Hematopoietic multipotent progenitor cell treated with erythropoietin and hydrocortisone succinate and interleukin-3 and kit ligand, for 17 days (in vitro differentiated cells): Measurements from ENCODE around the gene PPP1R16B.

Source experiments
- DNase-seq: peaks from one replicate; pipeline ENCODE4 v3.0.0-alpha.2; 2015; ENCODE audit warnings: low spot score

The PPP1R16B gene

GRCh38 chr20:38896009-38896594 is 90.6 kb downstream of the PPP1R16B start:
- DNase-seq, result no peak

GRCh38 chr20:38897267-38897666 is 91.8 kb downstream of the PPP1R16B start:
- no peak for DNase-seq

- DNase-seq, result no peak
These were observed 95.1 kb downstream of the PPP1R16B start for GRCh38 chr20:38900606-38901005.

DNA sequence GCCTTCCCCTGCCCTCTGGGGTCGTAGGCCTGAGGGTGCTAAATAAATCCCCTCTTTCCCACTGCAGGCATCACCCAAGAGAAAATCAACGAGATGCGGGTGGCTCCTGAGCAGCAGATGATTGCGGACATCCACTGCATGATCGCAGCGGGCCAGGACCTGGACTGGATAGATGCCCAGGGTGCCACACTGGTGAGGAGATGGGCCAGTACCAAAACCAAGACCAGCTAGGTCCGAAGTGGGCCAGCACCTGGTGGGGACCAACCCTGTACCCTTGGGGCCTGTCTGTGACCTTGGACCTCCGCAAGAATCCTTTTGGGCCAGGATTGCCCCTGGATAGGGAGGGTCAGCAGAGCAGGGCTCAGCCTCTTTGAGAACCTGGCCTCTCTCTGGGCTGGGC is 97.1 kb downstream of the PPP1R16B start:
- DNase-seq, result no peak

- DNase-seq, result no peak
These were observed 97.8 kb downstream of the PPP1R16B start for GRCh38 chr20:38903335-38903734.

GRCh38 chr20:38905375-38905774 is 99.9 kb downstream of the PPP1R16B start:
- DNase-seq, result no peak

GRCh38 chr20:38907918-38908677 is 102.6 kb downstream of the PPP1R16B start:
- no peak for DNase-seq

DNA sequence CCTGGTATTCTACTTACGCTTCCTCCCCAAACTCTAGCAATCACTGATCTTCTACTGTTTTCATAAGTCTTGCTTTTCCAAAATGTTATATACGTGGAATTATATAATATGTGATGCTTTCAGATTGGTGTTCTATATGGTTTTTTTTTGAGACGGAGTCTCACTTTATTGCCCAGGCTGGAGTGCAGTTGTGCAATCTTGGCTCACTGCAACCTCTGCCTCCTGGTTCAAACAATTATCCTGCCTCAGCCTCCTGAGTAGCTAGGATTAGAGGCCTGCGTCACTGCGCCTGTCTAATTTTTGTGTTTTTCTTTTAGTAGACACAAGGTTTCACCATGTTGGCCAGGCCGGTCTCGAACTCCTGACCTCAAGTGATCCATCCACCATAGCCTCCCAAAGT is 109.9 kb downstream of the PPP1R16B start:
- no peak for DNase-seq

- no peak for DNase-seq
These were observed 112.2 kb downstream of the PPP1R16B start for GRCh38 chr20:38917657-38918056.

- no peak for DNase-seq
These were observed 112.7 kb downstream of the PPP1R16B start for GRCh38 chr20:38918172-38918571.

DNA sequence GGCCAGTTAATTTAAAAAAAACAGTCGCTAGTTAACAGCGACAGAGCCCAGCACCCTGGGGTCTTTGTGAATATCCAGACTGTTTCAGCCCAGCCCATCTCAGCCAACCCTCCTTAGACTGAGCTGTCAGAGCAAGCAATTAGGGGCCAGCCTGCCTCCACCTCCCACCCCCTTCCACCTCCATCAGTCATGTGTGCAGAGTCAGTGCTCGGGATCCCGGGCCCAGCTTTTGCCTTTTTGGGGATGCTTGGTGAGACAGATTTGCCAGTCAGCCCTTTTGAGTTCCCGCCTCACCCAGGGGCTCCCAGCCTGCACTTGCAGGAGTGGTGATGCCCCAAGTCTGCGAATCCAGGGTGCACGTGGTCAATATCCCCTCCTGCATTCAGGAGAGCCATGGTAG is 114.2 kb downstream of the PPP1R16B start:
- DNase-seq, result no peak

DNA sequence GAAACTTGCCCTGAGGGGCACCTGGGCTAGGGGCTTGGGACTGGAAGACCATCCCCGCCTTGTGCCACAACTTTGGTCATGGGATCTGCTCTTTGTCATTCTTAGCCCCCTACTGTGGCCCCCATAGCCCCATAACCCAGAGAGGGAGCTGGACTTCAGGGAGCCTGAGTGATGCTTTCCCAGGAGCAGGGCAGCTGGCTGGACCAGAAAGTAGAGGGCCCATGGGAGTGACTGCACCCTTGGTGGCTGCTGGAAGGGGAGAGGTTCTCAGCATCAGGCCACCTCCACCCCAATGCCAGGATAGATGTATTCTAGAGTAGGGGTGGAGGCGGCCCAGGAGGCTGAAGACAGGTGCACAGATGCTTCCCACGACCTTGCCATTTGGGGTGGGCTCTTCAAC is 114.9 kb downstream of the PPP1R16B start:
- no peak for DNase-seq

GRCh38 chr20:38920851-38921250 is 115.4 kb downstream of the PPP1R16B start:
- DNase-seq, result no peak

DNA sequence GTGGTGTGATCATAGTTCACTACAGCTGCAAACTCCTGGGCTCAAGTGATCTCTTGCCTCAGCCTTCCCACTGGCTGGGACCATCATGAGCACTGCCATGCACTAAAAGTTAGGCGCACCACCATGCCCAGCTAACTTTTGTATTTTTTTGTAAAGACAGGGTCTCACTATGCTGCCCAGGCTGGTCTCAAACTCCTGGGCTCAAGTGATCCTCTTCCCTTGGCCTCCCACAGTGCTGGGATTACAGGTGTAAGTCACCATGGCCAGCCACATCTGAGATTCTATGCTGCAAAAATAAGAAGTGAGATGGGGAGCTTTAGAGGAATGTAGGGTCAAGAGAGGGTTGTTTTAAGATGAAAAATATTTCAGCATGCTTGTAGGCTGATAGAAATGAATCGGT is 119.2 kb downstream of the PPP1R16B start:
- no peak for DNase-seq

GRCh38 chr20:38926142-38926933 is 120.8 kb downstream of the PPP1R16B start, which contains the start of gene FAM83D:
Gene FAM83D, plus strand, starts transcription at chr20:38926417. Its CDS starts 26 bp downstream, at chr20:38926443.
- peak; percentile 98 for DNase-seq

- DNase-seq, result peak; percentile 50
These were observed 121.6 kb downstream of the PPP1R16B start for GRCh38 chr20:38926934-38927616.

DNA sequence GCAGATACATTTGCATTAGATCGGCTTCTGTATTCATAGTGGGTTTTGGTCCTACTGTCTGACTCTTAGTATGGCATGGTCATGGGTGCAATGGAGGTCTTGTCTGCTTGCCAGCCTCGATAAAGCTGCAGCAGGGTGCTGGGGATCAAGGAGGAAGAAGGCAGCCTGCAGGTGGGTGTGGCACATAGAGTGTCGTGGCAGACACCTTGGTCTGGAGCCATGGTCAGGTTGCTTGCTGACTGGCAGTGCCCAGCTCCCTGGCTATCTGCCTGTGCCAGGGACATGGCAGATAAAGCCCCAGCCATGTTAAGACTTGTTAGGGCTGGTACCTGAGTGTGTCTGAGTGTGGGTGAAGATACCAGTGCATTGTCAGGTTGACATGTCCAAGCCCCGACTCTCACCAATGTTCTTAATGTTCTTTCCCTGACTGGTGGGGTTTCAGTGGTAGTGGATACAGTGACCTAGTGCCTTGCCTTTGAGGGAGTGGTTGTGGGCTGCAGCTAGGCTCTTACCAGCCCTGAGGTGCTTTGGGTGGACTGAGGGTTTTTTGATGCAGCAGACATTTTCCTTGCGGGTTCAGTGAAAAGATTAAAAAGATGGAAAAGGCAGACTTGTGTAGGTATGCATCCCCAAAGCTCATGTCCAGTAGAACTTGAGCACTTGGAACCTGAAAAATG is 122.5 kb downstream of the PPP1R16B start:
- peak; percentile 88 for DNase-seq

DNA sequence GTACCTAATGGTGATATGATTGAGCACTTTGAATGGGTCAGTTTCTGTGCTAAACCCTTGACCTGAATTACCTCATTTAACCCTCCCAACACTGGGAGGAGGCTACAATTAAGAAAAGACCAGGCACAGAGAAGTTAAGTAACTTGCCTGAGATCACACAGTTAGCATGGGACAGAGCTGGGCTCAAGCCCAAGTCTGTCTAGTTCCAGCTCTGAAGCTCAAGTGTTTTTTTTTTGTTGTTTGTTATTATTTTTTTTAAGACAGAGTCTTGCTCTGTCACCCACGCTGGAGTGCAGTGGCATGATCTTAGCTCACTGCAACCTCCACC is 124.7 kb downstream of the PPP1R16B start:
- peak; percentile 60 for DNase-seq

DNA sequence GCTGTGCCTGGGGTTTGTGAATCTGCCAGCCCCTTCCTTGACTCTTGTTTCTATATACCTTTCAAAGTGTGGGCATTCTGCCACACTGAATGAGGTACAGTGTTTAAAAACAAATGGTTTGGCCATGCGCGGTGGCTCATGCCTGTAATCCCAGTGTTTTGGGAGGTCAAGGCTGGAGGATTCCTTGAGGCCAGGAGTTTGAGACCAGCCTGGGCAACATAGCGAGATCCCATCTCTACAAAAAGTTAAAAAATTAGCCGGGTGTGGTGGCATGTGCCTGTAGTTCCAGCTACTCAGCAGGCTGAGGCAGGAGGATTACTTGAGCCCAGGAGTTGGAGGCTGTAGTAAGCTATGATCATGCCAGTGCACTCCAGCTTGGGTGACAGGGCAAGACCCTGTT is 126.5 kb downstream of the PPP1R16B start:
- DNase-seq, result peak; percentile 36

DNA sequence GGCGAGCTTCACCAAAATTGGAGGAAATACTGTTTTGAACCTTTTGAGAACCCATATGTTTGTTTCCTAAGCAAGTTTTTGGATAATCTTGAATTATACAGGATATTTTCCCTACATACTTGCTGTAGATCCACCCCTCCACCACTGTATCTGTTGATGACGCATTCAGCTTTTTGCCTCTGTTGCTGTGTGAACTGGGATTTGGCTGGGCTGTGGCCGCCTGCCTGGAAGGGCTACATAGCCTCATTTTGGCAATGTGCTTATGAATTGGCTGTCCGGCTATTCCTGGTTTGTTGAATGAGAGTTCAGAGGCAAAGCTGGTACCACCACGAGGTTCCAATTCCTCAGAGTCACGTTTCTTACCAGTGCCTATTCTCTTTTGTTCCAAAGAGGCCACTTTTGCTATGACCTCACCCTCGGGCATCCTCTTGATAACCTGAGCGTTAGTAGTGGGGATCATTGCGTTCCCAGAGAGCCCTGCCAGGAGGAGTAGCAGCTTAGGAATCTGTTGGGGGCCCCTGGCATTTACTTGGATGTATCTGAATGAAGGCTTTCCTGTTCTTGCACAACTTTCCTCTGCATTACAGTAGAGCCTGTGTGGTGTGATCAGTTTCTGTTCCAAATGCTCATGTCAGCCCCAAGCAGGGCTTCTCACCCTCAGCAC is 127.1 kb downstream of the PPP1R16B start:
- DNase-seq, result no peak

- DNase-seq, result no peak
These were observed 129.0 kb downstream of the PPP1R16B start for GRCh38 chr20:38934530-38934929.
